ENCODE results near the gene MAPKBP1.
"Not testable (repeated sequence)": the region's sequence is repeated elsewhere in the genome, so short reads cannot be mapped to it uniquely, and the experiment has no call there.

The MAPKBP1 gene

DNA sequence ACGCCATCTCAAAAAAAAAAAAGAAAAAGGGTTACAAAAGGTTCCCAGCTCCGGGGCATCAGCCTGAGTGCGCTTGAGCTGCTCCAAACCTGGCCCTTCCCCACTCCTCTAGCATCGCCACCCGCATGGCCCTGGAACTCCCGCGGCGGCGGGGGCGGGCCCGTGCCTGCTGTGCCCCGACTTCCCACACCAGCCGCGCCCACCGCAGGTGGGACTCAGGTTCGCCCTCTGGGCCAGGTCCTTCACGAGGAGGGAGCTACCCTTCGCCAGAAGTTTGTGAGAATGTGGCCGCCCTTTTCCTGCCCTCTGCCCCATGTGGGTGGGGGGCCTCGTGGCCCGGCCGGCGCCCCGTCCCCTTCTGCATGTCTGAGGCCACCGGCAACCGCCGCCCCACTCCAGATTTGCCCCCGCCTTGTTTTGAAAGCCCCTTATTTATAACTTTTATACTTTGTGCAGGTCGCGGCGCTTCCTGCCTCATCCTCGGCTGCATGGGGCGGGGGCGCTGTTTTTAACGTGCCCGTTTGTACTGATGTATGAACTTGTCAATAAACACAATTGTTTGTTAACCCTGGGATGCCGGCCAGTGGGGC lies 53.1 kb downstream of the MAPKBP1 start:
- peaks cover 18% of the 10 kb centered on the region for H3K4me1 ChIP-seq (ENCODE audit: control insufficient read depth, insufficient read depth, low read length)
- H3K4me3 ChIP-seq (ENCODE audit: low read length in 2 of 2), result peak overlapping the region; percentile 63 to 92
- no peak overlapping the region for H3K27ac ChIP-seq (ENCODE audit: low read length)
- no peaks in the 10 kb centered on the region for H3K27me3 ChIP-seq (ENCODE audit: control insufficient read depth in 1 of 2, insufficient read depth in 2 of 2, low read length in 2 of 2)
- H3K36me3 ChIP-seq (ENCODE audit: control insufficient read depth in 2 of 2, insufficient read depth in 2 of 2, low read length in 2 of 2), result peaks cover 22 to 23% of the 10 kb centered on the region in 2 donors
- H3K9me3 ChIP-seq (ENCODE audit: control insufficient read depth in 2 of 2, low read length in 2 of 2), result no peaks in the 10 kb centered on the region
- peak overlapping the region; percentile 29 to 64 for H3K9ac ChIP-seq (ENCODE audit: low read length in 2 of 2)

GRCh38 chr15:41827880-41828806 lies 53.9 kb downstream of the MAPKBP1 start, which contains the start of gene JMJD7:
Gene JMJD7, plus strand, starts transcription at chr15:41828092. Its CDS starts 33 bp downstream, at chr15:41828125.
- Histone ChIP-seq H3K36me3 (ENCODE audit: control insufficient read depth in 2 of 2, insufficient read depth in 2 of 2, low read length in 2 of 2) (peaks cover 17 to 19% of the 10 kb centered on the region in 2 donors), H3K9me3 (ENCODE audit: control insufficient read depth in 2 of 2, low read length in 2 of 2) (no peaks in the 10 kb centered on the region), H3K4me1 (ENCODE audit: control insufficient read depth, insufficient read depth, low read length) (peaks cover 18% of the 10 kb centered on the region), H3K27ac (ENCODE audit: low read length) (peak within 1 kb of the TSS; percentile 66), H3K27me3 (ENCODE audit: control insufficient read depth in 1 of 2, insufficient read depth in 2 of 2, low read length in 2 of 2) (no peaks in the 10 kb centered on the region), H3K4me3 (ENCODE audit: low read length in 2 of 2) (peak within 1 kb of the TSS; percentile 73 to 92), H3K9ac (ENCODE audit: low read length in 2 of 2) (peak within 1 kb of the TSS; percentile 91 to 93)

- H3K9ac ChIP-seq (ENCODE audit: low read length in 2 of 2), result peak overlapping the region; percentile 91 to 93
- no peaks in the 10 kb centered on the region for H3K27me3 ChIP-seq (ENCODE audit: control insufficient read depth in 1 of 2, insufficient read depth in 2 of 2, low read length in 2 of 2)
- peak overlapping the region; percentile 73 to 92 for H3K4me3 ChIP-seq (ENCODE audit: low read length in 2 of 2)
Observed at GRCh38 chr15:41828807-41829141, 54.5 kb downstream of the MAPKBP1 start.

GRCh38 chr15:41829959-41830646 lies 55.8 kb downstream of the MAPKBP1 start:
- Histone ChIP-seq H3K36me3 (ENCODE audit: control insufficient read depth in 2 of 2, insufficient read depth in 2 of 2, low read length in 2 of 2) (peaks cover 2 to 10% of the 10 kb centered on the region in 2 donors), H3K9ac (ENCODE audit: low read length in 2 of 2) (no peak overlapping the region), H3K27ac (ENCODE audit: low read length) (no peak overlapping the region), H3K4me1 (ENCODE audit: control insufficient read depth, insufficient read depth, low read length) (peaks cover 18% of the 10 kb centered on the region), H3K27me3 (ENCODE audit: control insufficient read depth in 1 of 2, insufficient read depth in 2 of 2, low read length in 2 of 2) (no peaks in the 10 kb centered on the region), H3K4me3 (ENCODE audit: low read length in 2 of 2) (no peak overlapping the region), H3K9me3 (ENCODE audit: control insufficient read depth in 2 of 2, low read length in 2 of 2) (no peaks in the 10 kb centered on the region)

More at GRCh38 chr15:41828807-41829141, 54.5 kb downstream of the MAPKBP1 start:
- Histone ChIP-seq H3K4me1 (ENCODE audit: control insufficient read depth, insufficient read depth, low read length) (peaks cover 18% of the 10 kb centered on the region), H3K27ac (ENCODE audit: low read length) (peak overlapping the region; percentile 66), H3K36me3 (ENCODE audit: control insufficient read depth in 2 of 2, insufficient read depth in 2 of 2, low read length in 2 of 2) (peaks cover 11 to 14% of the 10 kb centered on the region in 2 donors), H3K9me3 (ENCODE audit: control insufficient read depth in 2 of 2, low read length in 2 of 2) (no peaks in the 10 kb centered on the region)

GRCh38 chr15:41831291-41831690 lies 57.0 kb downstream of the MAPKBP1 start:
- H3K27ac ChIP-seq (ENCODE audit: low read length), result not testable (repeated sequence)
- peaks cover 18% of the 10 kb centered on the region for H3K4me1 ChIP-seq (ENCODE audit: control insufficient read depth, insufficient read depth, low read length)

DNA sequence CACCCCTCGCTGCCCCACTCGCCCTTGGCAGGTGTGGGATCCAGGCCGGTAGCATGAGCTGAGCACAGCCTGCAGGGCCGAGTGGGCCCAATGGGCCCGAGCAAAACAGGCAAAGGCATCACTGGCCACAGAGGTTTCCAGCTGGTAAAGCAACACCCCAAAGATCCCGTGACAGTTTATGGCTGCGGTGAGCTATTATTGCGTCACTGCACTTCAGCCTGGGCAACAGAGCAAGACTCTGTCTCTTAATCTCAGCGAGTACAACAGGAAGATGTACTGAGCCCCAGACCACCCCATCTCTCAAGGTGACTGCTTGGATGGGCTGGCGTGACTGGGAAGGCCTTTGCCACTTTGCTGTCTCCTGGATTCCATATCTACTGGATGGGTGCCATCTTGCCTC lies 57.9 kb downstream of the MAPKBP1 start:
- no peak overlapping the region for H3K27ac ChIP-seq (ENCODE audit: low read length)
- H3K4me3 ChIP-seq (ENCODE audit: low read length in 2 of 2), result no peak overlapping the region

More at GRCh38 chr15:41831291-41831690, 57.0 kb downstream of the MAPKBP1 start:
- not testable (repeated sequence) for H3K9ac ChIP-seq (ENCODE audit: low read length in 2 of 2); H3K9me3 ChIP-seq (ENCODE audit: control insufficient read depth in 2 of 2, low read length in 2 of 2); H3K27me3 ChIP-seq (ENCODE audit: control insufficient read depth in 1 of 2, insufficient read depth in 2 of 2, low read length in 2 of 2); H3K4me3 ChIP-seq (ENCODE audit: low read length in 2 of 2)
- peaks cover under 1 to 10% of the 10 kb centered on the region in 2 donors for H3K36me3 ChIP-seq (ENCODE audit: control insufficient read depth in 2 of 2, insufficient read depth in 2 of 2, low read length in 2 of 2)

GRCh38 chr15:41832875-41833274 lies 58.6 kb downstream of the MAPKBP1 start:
- peaks cover 0 to 17% of the 10 kb centered on the region in 2 donors for H3K36me3 ChIP-seq (ENCODE audit: control insufficient read depth in 2 of 2, insufficient read depth in 2 of 2, low read length in 2 of 2)
- H3K4me3 ChIP-seq (ENCODE audit: low read length in 2 of 2), result no peak overlapping the region
- H3K4me1 ChIP-seq (ENCODE audit: control insufficient read depth, insufficient read depth, low read length), result peaks cover 12% of the 10 kb centered on the region
- no peak overlapping the region for H3K9ac ChIP-seq (ENCODE audit: low read length in 2 of 2)
- no peaks in the 10 kb centered on the region for H3K27me3 ChIP-seq (ENCODE audit: control insufficient read depth in 1 of 2, insufficient read depth in 2 of 2, low read length in 2 of 2)
- H3K9me3 ChIP-seq (ENCODE audit: control insufficient read depth in 2 of 2, low read length in 2 of 2), result no peaks in the 10 kb centered on the region
- no peak overlapping the region for H3K27ac ChIP-seq (ENCODE audit: low read length)

More for the DNA sequence above, 57.9 kb downstream of the MAPKBP1 start:
- Histone ChIP-seq H3K9me3 (ENCODE audit: control insufficient read depth in 2 of 2, low read length in 2 of 2) (no peaks in the 10 kb centered on the region), H3K9ac (ENCODE audit: low read length in 2 of 2) (no peak overlapping the region), H3K36me3 (ENCODE audit: control insufficient read depth in 2 of 2, insufficient read depth in 2 of 2, low read length in 2 of 2) (peaks cover 0 to 17% of the 10 kb centered on the region in 2 donors), H3K4me1 (ENCODE audit: control insufficient read depth, insufficient read depth, low read length) (peaks cover 17% of the 10 kb centered on the region), H3K27me3 (ENCODE audit: control insufficient read depth in 1 of 2, insufficient read depth in 2 of 2, low read length in 2 of 2) (no peaks in the 10 kb centered on the region)

DNA sequence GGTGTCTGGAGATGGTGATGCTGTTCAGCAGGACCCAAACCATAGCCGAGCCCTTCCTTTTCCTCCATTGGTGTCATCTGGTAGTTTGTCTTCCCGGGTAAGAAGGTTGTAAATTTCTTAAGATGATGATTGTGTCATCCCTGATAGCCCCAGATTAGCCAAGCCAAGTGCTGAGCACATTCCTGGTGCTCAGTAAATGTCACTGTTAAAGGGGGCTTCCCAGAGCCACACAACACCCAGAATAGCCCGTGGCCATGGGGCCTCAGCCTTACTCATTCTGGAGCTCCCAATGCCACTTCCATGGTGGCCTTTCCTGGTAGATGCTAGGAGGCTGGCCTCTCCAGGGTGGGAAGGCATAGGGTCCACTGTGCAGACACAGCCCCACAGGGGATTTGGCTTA lies 59.8 kb downstream of the MAPKBP1 start:
- H3K27ac ChIP-seq (ENCODE audit: low read length), result no peak overlapping the region
- H3K9ac ChIP-seq (ENCODE audit: low read length in 2 of 2), result no peak overlapping the region
- peaks cover 0 to 17% of the 10 kb centered on the region in 2 donors for H3K36me3 ChIP-seq (ENCODE audit: control insufficient read depth in 2 of 2, insufficient read depth in 2 of 2, low read length in 2 of 2)
- H3K4me3 ChIP-seq (ENCODE audit: low read length in 2 of 2), result no peak overlapping the region
- no peaks in the 10 kb centered on the region for H3K27me3 ChIP-seq (ENCODE audit: control insufficient read depth in 1 of 2, insufficient read depth in 2 of 2, low read length in 2 of 2)
- H3K9me3 ChIP-seq (ENCODE audit: control insufficient read depth in 2 of 2, low read length in 2 of 2), result no peaks in the 10 kb centered on the region
- peaks cover 2% of the 10 kb centered on the region for H3K4me1 ChIP-seq (ENCODE audit: control insufficient read depth, insufficient read depth, low read length)

DNA sequence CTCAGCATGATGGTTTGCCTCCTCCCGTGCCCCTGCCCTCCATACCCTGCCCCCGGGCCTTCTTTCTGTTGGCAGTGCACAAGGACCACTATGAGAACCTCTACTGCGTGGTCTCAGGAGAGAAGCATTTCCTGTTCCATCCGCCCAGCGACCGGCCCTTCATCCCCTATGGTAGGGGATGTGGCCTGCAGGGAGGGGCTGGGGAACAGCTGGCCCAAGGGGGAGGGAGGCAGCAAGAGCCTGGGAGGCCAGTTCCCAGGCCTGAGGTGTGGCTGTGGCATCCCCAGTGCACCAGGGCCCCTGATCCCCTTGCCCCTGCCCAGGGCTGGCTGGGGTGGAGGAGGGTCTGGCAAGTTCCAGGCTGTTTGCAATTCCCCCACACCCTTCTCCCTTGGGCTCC lies 61.8 kb downstream of the MAPKBP1 start:
- Histone ChIP-seq H3K27ac (ENCODE audit: low read length) (no peak overlapping the region), H3K4me1 (ENCODE audit: control insufficient read depth, insufficient read depth, low read length) (no peaks in the 10 kb centered on the region)

DNA sequence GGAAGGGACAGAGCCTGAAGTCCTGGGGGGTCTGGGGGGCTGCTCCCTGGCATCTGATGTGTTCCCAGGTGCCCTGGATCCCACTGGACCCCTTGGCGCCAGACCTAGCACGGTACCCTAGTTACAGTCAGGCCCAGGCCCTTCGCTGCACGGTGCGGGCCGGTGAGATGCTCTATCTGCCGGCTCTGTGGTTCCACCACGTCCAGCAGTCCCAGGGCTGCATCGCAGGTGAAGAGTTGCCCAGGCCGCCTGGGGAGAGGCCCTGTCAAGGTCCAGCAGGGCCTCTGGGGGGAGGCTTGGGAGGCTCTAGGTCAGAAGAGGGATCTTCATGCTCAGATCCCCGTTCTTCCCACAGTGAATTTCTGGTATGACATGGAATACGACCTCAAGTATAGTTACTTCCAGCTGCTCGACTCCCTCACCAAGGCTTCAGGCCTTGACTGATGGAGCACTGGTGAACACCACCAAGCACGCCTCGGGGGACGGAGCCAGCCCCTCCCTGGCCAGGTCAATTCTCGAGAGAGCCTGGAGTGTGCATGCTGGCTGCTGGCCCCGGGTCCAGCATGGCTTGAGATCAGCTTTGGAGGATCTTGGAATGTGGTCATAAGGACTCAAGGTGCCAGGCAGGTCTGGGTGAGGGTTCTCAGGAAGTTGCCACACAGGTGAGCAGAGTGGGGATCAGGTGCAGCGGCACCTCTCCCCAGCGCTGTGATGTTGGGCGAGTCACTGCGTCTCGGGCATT lies 62.6 kb downstream of the MAPKBP1 start:
- no peak overlapping the region for H3K9ac ChIP-seq (ENCODE audit: low read length in 2 of 2)
- H3K9me3 ChIP-seq (ENCODE audit: control insufficient read depth in 2 of 2, low read length in 2 of 2), result no peaks in the 10 kb centered on the region
- H3K27ac ChIP-seq (ENCODE audit: low read length), result no peak overlapping the region
- no peaks in the 10 kb centered on the region for H3K27me3 ChIP-seq (ENCODE audit: control insufficient read depth in 1 of 2, insufficient read depth in 2 of 2, low read length in 2 of 2)
- no peak overlapping the region for H3K4me3 ChIP-seq (ENCODE audit: low read length in 2 of 2)
- H3K36me3 ChIP-seq (ENCODE audit: control insufficient read depth in 2 of 2, insufficient read depth in 2 of 2, low read length in 2 of 2), result peaks cover 4 to 24% of the 10 kb centered on the region in 2 donors
- no peaks in the 10 kb centered on the region for H3K4me1 ChIP-seq (ENCODE audit: control insufficient read depth, insufficient read depth, low read length)

More for the DNA sequence above, 61.8 kb downstream of the MAPKBP1 start:
- Histone ChIP-seq H3K36me3 (ENCODE audit: control insufficient read depth in 2 of 2, insufficient read depth in 2 of 2, low read length in 2 of 2) (peaks cover 4 to 23% of the 10 kb centered on the region in 2 donors), H3K9me3 (ENCODE audit: control insufficient read depth in 2 of 2, low read length in 2 of 2) (no peaks in the 10 kb centered on the region), H3K9ac (ENCODE audit: low read length in 2 of 2) (no peak overlapping the region), H3K4me3 (ENCODE audit: low read length in 2 of 2) (no peak overlapping the region), H3K27me3 (ENCODE audit: control insufficient read depth in 1 of 2, insufficient read depth in 2 of 2, low read length in 2 of 2) (no peaks in the 10 kb centered on the region)
